Measurements from ENCODE around the gene EID2B.
A peak's percentile ranks its signal among the peaks of the same experiment; 100 is the strongest.

Gene EID2B

GRCh38 chr19:39532233-39533002, at the start of gene EID2B:
Gene EID2B, minus strand, starts transcription at chr19:39532852. Its CDS starts 50 bp downstream, at chr19:39532802.
- DNase-seq: peak; percentile 92

GRCh38 chr19:39582442-39582841, 49.8 kb upstream of the EID2B start:
- DNase-seq: no peak

DNA sequence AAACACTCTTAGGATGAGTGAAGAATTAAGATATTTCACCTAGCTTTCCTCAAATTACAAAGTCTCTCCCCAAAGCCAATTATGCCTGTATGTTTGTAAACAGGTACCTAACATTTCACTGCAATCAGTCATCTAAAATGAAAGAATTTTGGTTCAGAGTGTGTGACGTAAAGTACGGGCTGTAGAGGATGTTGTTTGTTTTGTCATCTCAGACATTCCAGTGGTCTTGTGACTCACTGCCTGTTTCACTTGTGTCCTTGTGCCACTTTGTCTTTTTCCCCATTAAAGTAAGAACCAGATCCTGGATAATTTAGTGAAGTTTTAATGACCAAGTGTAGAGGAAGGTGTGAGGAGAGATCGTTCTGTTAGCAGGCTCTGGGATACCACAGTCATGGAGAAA, 36.0 kb upstream of the EID2B start:
- DNase-seq: no peak

GRCh38 chr19:39566064-39566463, 33.4 kb upstream of the EID2B start:
- no peak for DNase-seq

- no peak for DNase-seq
Measured at GRCh38 chr19:39563408-39563807, 30.8 kb upstream of the EID2B start.

DNA sequence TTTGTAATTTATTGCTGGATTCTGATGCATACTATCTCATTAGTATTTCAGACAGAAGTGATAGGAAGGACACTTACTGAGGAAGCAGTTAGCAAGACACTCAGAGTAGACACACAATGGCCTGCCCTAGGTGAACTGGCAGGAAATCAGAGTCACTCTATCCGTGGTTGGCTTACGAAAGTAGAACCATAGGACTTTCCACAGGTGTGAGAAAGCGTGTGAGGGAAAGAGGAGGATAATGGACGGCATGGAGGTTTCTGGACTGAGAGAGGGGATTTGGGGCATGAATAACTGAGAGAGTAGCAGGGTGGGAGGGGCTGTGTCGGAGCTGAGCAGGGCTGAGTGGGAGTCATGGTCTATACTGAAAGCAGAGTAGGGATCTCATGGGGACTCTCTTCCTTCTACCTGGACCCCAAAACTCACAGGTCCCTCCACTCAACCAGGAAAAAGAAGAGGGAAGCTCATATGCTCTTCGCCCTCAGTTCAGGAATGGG, 26.0 kb upstream of the EID2B start:
- no peak for DNase-seq

- no peak for DNase-seq
Measured at GRCh38 chr19:39557811-39558623, 25.4 kb upstream of the EID2B start.

GRCh38 chr19:39555883-39556282, 23.2 kb upstream of the EID2B start:
- DNase-seq: no peak

DNA sequence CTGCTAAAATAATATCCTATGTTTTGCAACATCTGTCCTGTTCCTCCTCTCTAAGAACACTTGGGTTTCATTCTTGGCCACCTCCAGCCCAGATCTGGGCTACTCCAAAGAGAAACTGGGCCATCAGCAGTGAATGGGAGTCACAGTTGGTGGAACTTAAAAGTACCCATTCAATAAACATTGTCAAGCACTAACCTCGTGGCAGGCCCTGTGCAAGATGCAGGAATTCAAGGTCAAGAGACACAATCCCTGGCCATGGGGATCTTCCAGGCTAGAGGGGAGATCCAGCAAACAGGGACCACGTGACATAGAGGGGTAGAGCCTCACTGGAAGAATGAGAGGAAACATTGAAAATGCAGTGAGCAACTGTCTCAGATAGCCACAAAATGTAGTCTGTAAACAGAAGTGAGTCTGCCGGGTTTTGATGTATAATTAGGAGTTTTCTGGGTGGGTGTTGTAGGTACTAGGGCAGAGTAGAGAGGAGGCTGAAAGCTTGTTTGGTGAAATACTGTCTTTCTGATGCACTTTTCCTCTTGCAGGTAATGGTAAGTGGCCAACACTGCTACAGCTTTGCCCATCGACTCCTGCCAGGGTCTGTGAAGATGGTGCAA, 22.2 kb upstream of the EID2B start:
- no peak for DNase-seq

DNA sequence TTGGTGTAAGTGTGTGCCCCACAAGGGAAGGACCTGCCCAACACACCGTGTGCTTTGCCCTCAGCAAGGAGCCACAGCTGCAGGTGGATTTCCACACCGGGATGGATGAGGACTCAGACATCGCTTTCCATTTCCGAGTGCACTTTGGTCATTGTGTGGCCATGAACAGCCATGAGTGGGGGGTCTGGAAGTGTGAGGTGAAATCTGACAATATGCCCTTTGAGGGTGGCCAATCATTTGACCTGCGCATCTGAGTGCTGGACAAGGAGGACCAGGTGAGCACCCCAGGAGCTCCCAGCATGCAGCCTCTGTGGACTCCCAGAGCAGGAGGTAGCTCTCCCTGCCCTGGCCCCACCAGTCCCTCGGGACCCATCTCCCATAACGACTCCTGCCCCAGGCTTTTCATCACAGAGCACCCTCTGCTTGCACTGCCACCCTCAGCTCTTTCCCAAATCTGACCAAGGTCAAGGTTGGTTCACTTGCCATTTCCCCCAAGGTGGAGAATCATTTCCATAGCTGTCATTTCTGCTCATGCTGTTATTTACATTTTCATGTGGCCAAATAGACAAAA, 20.5 kb upstream of the EID2B start:
- no peak for DNase-seq

GRCh38 chr19:39550197-39550596, 17.5 kb upstream of the EID2B start:
- no peak for DNase-seq

- no peak for DNase-seq
Measured at GRCh38 chr19:39546599-39546998, 13.9 kb upstream of the EID2B start.

GRCh38 chr19:39544911-39545310, 12.3 kb upstream of the EID2B start:
- no peak for DNase-seq

GRCh38 chr19:39544226-39544903, 11.7 kb upstream of the EID2B start:
- DNase-seq: no peak

DNA sequence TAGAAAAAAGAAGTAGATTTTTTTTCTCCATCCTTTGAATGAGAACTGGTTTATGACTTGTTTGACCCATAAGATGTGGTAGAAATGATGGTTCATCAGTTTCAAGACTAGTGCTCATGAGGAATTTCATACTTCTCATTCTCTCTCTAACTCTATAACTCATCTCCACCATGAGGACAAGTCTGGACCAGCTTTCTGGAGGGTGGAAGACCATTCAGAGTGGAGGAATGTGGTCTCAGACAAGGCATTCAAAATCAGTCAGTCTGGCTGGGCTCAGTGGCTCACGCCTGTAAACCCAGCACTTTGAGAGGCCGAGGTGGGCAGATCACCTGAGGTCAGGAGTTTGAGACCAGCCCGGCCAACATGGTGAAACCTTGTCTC, 10.8 kb upstream of the EID2B start:
- no peak for DNase-seq

DNA sequence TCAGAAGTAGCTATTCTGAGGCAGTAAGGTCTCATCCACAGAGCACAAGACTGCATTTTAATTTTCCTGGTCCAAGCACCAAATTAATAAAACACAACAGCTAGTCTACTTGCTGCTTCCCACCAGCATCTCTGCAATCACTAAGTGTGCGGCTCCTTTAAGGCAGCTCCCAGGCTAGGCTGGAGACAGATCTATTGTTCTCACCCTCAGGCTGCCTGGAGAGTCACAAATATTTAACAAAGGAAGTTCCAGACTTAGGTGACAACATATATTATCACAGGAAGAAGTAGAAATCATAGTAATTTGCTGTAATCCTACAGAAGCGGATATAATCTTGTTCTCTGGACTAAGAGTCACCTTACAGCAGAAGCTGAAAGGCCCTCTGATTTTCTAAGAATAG, 9.6 kb upstream of the EID2B start:
- DNase-seq: no peak

DNA sequence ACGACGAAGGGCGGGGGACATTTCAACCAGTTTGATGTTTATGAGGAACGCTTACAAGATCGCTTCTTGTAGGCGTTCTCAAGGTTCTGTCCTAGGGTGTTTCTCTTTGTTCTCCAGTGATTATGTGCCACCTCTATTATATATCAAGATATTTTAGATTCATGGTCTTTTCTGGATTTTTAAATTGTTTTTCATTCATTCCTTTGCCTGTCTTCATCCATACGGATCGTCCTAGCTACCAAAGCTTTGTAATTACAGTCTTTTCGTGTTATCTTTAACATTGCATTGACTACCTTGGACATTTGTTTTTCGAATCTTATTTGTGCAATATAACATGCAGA, 7.7 kb upstream of the EID2B start:
- DNase-seq: no peak

DNA sequence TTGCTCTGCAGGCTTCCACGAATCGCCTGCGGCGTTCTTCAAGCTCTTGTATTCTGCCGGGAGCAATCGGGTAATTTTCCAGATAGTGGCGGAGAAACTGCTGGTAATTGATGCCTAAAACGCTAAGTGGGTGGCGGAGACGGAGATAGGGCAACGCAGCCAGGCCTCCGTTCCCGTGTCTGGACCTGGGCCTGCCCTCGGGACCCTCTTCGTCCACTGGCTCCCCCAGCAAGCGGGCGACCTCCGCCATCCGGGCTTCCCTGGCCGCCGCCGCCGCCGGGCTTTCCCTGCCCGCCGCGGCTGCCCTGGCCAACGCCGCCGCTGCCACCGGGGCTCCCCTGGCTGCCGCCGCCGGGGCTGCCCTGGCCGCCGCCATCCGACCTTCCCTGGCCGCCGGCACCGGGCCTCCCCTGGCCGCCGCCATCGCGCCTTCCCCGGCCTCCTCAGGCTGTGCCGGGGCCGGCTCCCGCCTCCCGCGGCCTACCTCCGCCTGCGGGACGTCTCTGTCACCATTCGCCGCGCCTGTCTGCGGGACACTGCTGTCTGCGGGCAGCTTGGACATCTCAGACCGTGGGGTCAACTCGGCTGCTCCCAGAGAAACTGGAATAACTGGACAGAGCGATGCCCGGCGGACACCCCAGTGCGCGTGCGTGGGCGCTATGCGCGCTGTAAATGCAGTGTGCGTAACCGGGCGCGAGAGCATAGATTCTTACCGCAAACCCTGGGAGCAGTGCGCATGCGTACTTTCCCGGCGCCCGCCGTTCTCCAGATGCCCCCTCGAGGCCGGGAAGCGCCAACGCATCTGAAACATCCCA, 7.1 kb upstream of the EID2B start, which contains the start of gene EID2:
Gene EID2 (minus strand): TSS at position 644 of the 815 bp plus-strand sequence. CDS start 82 bp downstream, at position 562.
- peak; percentile 88 for DNase-seq

DNA sequence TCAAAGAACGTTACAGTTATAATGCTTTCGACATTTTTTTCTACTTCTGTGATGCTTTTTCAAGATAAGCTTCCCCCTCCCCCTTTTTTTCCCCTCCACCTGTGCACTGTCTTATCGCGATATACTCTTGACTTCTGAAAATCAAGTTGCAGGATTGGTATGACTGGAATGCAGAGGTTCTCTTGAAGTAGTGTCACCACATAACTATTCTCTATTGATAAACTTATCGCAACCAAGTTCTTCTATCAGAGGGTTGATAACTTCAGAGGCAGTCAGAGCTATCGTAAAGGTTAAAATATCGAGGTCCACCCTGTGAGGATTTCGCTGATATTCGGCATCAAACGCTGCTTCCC, 6.5 kb upstream of the EID2B start:
- DNase-seq: no peak

GRCh38 chr19:39533791-39534190, 1.1 kb upstream of the EID2B start:
- no peak for DNase-seq

- DNase-seq: no peak
Measured at GRCh38 chr19:39533003-39533512, 406 bp upstream of the EID2B start.

- no peak for DNase-seq
Measured at GRCh38 chr19:39531834-39532232, 819 bp downstream of the EID2B start.
